NK-92 (cell line): Measurements from ENCODE around the gene CRYZL1.
"Not testable (repeated sequence)": the region's sequence is repeated elsewhere in the genome, so short reads cannot be mapped to it uniquely, and the experiment has no call there.

Experiments used
- DNase-seq: peaks from one replicate; lab custom pipeline; 2025; ENCODE audit not compliant: unreplicated experiment; lab: John Stamatoyannopoulos, UW

CRYZL1 gene

GRCh38 chr21:33641352-33642026 lies at the start of gene CRYZL1:
TSS of gene CRYZL1 (minus strand) at chr21:33641741. CDS start at chr21:33631551, 10,190 bp downstream.
- DNase-seq = peak; percentile 98

GRCh38 chr21:33690874-33691273 lies 49.3 kb upstream of the CRYZL1 start:
- DNase-seq = no peak

- no peak for DNase-seq
Observed at GRCh38 chr21:33688353-33688752, 46.8 kb upstream of the CRYZL1 start.

DNA sequence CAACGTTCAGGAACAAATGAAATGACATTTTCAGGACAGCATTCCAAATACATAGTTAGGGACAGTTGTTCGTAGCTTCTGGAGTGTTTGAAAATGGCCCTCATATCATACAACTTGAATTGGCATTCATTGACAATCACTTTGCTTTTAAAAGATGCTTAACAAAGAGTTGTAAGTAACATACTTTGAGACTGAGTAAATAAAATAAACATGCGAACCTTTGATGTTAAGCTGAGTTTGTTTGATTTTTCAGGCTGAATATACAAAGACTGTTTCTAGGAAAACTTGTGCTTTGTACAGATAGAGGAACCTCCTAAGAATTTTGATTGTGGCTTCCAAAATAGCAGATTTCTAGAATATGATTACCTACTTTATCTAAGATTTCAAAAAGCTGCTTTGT lies 46.1 kb upstream of the CRYZL1 start:
- no peak for DNase-seq

DNA sequence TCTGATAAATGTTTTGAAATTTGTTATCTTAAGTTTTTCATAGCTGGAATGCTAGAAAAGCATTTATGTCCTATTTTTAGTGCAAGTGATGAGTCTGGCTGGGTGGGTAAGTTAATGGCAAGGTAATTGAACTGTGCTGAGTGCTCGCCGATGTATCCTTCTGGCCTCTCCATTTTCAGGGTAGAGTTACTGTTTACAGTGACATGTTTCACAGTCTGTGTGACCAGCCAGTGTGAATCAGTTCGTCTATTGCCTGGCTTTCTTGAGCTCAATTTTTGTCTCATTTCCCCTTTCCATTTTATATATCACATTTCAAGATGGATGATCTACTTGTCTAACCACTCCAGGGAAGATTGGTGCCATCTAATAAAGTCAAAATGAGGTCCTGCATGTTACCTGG lies 44.8 kb upstream of the CRYZL1 start:
- DNase-seq = no peak

DNA sequence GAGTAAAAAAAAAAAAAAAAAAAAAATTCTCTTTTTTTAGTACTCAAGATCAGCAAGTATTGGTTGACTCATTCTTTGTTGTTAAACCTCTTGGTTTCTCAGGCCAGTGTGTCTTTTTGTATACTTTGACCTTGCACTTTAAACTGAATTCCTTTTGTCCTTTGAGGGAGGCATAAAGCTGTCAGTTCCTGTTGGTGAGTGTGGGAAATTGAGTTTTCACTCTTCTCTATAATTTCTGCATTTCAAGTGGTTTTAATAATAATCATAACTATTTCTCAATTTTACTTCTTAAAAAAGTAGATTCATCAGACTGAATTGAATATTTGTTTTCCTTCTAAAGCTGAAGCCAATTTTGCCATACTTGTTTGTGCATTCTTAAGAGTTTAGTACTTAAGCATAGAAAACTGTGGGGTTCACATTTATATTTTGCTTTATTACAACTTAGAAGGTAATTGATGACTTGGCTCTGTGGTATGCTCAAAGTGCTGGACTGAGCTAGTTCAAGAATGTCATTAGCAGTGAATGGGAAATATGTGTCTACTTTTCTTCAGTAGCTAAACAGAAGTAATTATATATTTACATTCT lies 44.2 kb upstream of the CRYZL1 start:
- no peak for DNase-seq

- no peak for DNase-seq
Observed at GRCh38 chr21:33684923-33685560, 43.5 kb upstream of the CRYZL1 start.

DNA sequence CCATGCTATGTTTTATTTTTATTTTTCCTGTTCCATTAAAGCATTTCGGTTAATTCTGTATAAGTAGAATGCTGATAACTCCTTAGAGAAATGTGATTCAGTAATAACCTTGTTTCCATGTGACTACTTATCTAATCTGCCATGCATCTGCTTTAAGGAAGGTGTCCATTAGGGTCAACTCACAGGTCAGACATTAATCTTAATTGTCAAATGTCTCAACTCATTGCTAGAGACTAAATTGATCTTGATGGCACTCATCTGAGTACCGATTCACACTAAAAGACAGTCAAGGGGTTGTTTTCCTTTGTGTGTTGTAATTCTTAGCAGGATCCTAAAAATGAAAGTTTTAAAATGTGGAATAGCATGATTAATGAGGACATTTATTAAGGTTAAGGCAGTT lies 42.5 kb upstream of the CRYZL1 start:
- DNase-seq = no peak

- DNase-seq = no peak
Observed at GRCh38 chr21:33682992-33683627, 41.6 kb upstream of the CRYZL1 start.

GRCh38 chr21:33680870-33681269 lies 39.3 kb upstream of the CRYZL1 start:
- DNase-seq = no peak

DNA sequence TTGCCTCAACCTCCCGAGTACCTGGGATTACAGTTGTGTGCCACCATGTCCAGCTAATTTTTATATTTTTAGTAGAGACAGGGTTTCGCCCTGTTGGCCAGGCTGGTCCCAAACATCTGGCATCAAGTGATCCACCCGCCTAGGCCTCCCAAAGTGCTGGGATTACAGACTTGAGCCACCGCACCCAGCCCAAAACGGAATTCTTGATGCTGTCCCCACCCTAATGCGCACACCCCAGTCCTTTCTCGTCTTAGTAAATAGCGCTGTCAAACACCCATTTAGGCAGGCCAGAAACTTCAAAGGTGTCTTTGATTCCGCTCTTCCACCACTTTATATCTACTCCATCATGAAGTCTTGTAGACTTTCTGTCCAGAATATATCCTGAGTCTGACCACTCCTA lies 35.9 kb upstream of the CRYZL1 start:
- no peak for DNase-seq

DNA sequence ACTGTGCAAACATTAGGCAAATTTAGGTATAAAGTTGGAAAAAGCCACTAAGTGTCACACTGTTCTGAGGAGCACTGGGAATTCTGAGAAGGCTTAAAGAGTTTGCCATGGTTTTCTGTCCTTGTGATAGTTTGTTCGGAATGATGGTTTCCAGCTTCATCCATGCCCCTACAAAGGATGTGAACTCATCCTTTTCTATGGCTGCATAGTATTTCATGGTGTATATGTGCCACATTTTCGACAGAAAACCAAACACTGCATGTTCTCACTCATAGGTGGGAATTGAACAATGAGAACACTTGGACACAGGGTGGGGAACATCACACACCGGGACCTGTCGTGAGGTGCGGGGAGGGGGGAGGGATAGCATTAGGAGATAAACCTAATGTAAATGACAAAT lies 35.1 kb upstream of the CRYZL1 start:
- not testable (repeated sequence) for DNase-seq

DNA sequence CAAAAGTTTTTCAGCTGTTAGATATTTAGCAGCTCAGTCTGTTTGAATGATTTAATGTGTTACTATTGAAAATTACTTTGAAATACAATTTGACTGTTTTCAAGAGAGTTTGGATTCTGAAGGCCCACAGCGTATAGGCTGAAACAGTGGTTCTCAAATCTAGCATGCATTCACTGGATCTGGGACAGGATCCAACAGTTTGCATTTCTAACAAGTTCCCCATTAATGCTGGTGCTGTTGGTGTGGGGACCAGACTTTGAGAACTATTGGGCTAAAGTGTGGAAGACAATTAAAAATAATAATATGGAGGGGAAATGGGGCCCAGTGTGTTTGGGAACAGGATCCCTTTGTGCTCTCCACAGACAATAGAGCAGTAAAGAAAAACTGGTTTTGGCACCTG lies 32.7 kb upstream of the CRYZL1 start:
- DNase-seq = no peak

DNA sequence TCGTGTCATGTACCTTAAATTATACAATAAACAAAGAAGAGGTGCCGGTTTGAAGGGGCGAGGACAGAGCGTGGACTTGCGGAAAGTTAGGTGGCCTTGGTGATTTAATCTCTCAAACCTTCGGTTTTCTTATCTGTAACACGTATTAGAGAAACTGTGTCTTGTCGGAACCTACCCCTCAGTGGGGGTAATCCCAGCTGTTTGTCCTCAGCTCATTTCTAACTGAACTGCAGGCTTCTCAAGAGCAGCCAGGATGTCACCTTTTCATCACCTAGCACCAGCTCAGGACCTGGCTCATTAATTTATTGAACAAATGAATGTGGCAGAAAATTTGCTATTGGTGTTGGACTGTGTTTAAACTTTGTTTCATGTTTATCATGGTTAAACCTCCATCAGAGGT lies 31.9 kb upstream of the CRYZL1 start:
- DNase-seq = no peak

- no peak for DNase-seq
Observed at GRCh38 chr21:33670076-33670978, 28.8 kb upstream of the CRYZL1 start.

GRCh38 chr21:33668620-33669019 lies 27.1 kb upstream of the CRYZL1 start:
- no peak for DNase-seq

DNA sequence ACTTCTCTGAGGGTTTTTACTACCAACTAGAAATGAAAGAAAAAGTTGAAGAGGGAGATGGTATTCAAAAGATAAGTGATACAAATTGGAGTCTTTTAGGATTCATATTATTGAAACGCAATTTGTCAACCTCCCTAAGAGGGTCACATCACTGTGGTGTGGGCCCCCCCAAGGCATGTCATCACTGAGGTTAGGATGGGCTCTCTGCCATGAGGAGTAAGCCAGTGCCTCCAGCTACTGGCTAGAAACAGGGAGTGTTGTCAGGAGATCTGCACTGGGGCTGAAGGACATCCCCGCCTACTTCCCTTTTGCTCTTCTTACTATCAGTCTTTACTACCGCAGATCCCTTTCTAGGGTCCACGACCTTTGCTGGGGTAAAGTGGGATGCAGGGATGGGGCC lies 26.6 kb upstream of the CRYZL1 start:
- DNase-seq = no peak

GRCh38 chr21:33667636-33668035 lies 26.1 kb upstream of the CRYZL1 start:
- no peak for DNase-seq

- no peak for DNase-seq
Observed at GRCh38 chr21:33666153-33666552, 24.6 kb upstream of the CRYZL1 start.

- no peak for DNase-seq
Observed at GRCh38 chr21:33664135-33664534, 22.6 kb upstream of the CRYZL1 start.

- DNase-seq = no peak
Observed at GRCh38 chr21:33663241-33663640, 21.7 kb upstream of the CRYZL1 start.
